GM18507 (cell line): Measurements from ENCODE around the gene FBN3.
"Not testable (repeated sequence)": the region's sequence is repeated elsewhere in the genome, so short reads cannot be mapped to it uniquely, and the experiment has no call there.

Experiments
- DNase-seq: peaks from one replicate; pipeline ENCODE4 v3.0.0; 2011; ENCODE audit warnings: low read depth; ENCODE audit not compliant: insufficient read length; ENCODE audit errors: extremely low spot score
- FAIRE-seq: peaks from 2 replicates; lab custom pipeline; 2011; peaks lifted over from hg19 to GRCh38; lab: Jason Lieb, UNC

Gene FBN3

GRCh38 chr19:8036434-8037099 lies 112.8 kb downstream of the FBN3 start:
- no peak for FAIRE-seq
- no peak for DNase-seq

GRCh38 chr19:8034178-8034525 lies 115.2 kb downstream of the FBN3 start:
- FAIRE-seq: no peak

GRCh38 chr19:8033287-8034177 lies 115.9 kb downstream of the FBN3 start:
- DNase-seq, FAIRE-seq: not testable (repeated sequence)

More at GRCh38 chr19:8034178-8034525, 115.2 kb downstream of the FBN3 start:
- DNase-seq: no peak

- FAIRE-seq: no peak
- DNase-seq: no peak
Observed at GRCh38 chr19:8030960-8031359, 118.4 kb downstream of the FBN3 start.

- FAIRE-seq: no peak
- DNase-seq: no peak
Observed at GRCh38 chr19:8028951-8029491, 120.4 kb downstream of the FBN3 start.

GRCh38 chr19:8025316-8025715 lies 124.1 kb downstream of the FBN3 start:
- FAIRE-seq: no peak
- DNase-seq: no peak

- DNase-seq, FAIRE-seq: not testable (repeated sequence)
Observed at GRCh38 chr19:8024256-8024655, 125.1 kb downstream of the FBN3 start.

GRCh38 chr19:8023371-8023770 lies 126.0 kb downstream of the FBN3 start:
- DNase-seq: no peak
- FAIRE-seq: no peak

GRCh38 chr19:8022275-8022674 lies 127.1 kb downstream of the FBN3 start:
- DNase-seq (no peak), FAIRE-seq (no peak)

GRCh38 chr19:8021374-8021773 lies 128.0 kb downstream of the FBN3 start:
- FAIRE-seq: no peak
- DNase-seq: no peak

- FAIRE-seq (no peak), DNase-seq (no peak)
Observed at GRCh38 chr19:8020681-8021080, 128.7 kb downstream of the FBN3 start.

- no peak for DNase-seq
Observed at GRCh38 chr19:8017808-8018207, 131.6 kb downstream of the FBN3 start.

More at GRCh38 chr19:8017808-8018207, 131.6 kb downstream of the FBN3 start:
- peak; percentile 78 for FAIRE-seq
